GM12878 (cell line): ENCODE measurements around the gene DUSP12. TPM values are rescaled to one million over a fixed set of nuclear protein-coding genes. Genes with fewer than 3 reads are reported as not detected.
A peak's percentile ranks its signal among the peaks of the same experiment; 100 is the strongest.

Experiments used
- CBX3 ChIP-seq: fragments of 200-600 bp; sonication (generic); IDR thresholded peaks from 2 replicates; pipeline ENCODE4 v1.6.1; 2016; ENCODE audit warnings: low read depth, borderline replicate concordance
- CHD1 ChIP-seq: IDR thresholded peaks from 2 replicates; pipeline ENCODE4 v1.6.1; 2012; ENCODE audit warnings: low read depth, low read length, improper control_type of control experiment
- SIN3A ChIP-seq: IDR thresholded peaks from 2 replicates; pipeline ENCODE4 v1.6.1; 2012; ENCODE audit warnings: low read depth, low read length, improper control_type of control experiment
- polyA plus RNA-seq, 11 experiments: library from polyadenylated mRNA; depleted of rRNA in 4 of 11; unstranded in 6 of 11; stranded (reverse) in 5 of 11; fragments of >200 nt; fragmentation: Nextera tagmentation in 4 of 11; fragmentation: Illumina TruSeq in 1 of 11; extraction: Ambion mirVana in 4 of 11; extraction: Trizol in 1 of 11; gene quantifications; 1 replicate in 1 of 11; 2 replicates in 10 of 11; pipeline versions ENCODE4 v1.2.1 to v1.2.3, GENCODE V29; 2011 to 2016; ENCODE audit warnings: inconsistent platforms in 2 of 11, missing spikeins in 2 of 11, low read depth in 1 of 11
- total RNA-seq, 4 experiments: library from RNA; depleted of rRNA in 3 of 4; stranded (reverse); fragments of >200 nt in 3 of 4; fragmentation: Illumina TruSeq in 1 of 4; extraction: Trizol in 1 of 4; gene quantifications; 2 replicates each; pipeline versions ENCODE4 v1.2.1 to v1.2.3, GENCODE V29; 2013 to 2021
- TF ChIP-seq, protein P1 (sequence below): IDR thresholded peaks from 2 replicates; pipeline ENCODE4 v1.6.1; 2012; ENCODE audit warnings: low read depth, low read length, improper control_type of control experiment
- TF ChIP-seq, protein P2 (sequence below): IDR thresholded peaks from 2 replicates; pipeline ENCODE4 v1.6.1; 2011; ENCODE audit warnings: borderline replicate concordance, low read depth, mild to moderate bottlenecking, moderate library complexity, mixed read lengths, low read length; ENCODE audit not compliant: insufficient read depth; ENCODE audit errors: extremely low read length
- TF ChIP-seq, protein P3 (sequence below): fragments of 450-650 bp; IDR thresholded peaks from 2 replicates; pipeline ENCODE4 v1.6.1; 2018; ENCODE audit warnings: borderline replicate concordance, mild to moderate bottlenecking; ENCODE audit not compliant: partially characterized antibody

The DUSP12 gene
- total and polyA plus RNA-seq, 10 of the 15 experiments (the other 5 are each of a cell fraction or from before 2014, with no cell fraction given) = 7.0 to 51.5 (median 35.4) TPM

DNA sequence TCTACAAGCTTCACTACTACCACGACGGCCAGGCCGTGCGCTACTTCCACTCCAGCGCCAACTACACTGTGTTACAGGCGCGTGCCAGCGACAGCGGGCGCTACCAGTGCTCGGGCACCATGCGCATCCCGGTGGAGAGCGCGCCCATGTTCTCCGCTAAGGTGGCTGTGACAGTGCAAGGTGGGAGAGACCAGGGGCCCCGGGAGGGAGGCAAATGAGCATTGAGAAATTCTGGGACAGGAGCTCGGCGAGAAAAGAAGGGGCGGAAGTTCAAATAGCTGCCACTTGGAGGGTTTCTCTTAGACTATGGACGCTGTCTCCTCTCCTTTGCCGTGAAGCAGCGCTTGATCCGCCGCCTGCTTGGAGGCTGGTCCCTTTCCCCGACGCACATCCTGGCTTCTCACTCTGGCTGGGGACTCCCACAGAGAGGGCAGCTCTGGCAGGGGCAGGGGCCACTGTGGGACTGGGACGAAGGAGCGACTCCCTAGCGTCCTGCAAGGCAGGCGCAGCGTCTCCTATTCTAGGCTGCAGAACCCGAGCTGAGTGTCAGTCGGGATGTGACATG is 23.6 kb upstream of the DUSP12 start (continued):
- TF ChIP-seq, protein P1, sequence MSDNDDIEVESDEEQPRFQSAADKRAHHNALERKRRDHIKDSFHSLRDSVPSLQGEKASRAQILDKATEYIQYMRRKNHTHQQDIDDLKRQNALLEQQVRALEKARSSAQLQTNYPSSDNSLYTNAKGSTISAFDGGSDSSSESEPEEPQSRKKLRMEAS = peak; percentile 53; the same call in 1 of the 2 replicates
- TF ChIP-seq, protein P2, sequence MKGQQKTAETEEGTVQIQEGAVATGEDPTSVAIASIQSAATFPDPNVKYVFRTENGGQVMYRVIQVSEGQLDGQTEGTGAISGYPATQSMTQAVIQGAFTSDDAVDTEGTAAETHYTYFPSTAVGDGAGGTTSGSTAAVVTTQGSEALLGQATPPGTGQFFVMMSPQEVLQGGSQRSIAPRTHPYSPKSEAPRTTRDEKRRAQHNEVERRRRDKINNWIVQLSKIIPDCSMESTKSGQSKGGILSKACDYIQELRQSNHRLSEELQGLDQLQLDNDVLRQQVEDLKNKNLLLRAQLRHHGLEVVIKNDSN = no peak
- TF ChIP-seq SIN3A (no peak; the same call in 1 of the 2 replicates), CBX3 (no peak), CHD1 (no peak)
- TF ChIP-seq, protein P3, sequence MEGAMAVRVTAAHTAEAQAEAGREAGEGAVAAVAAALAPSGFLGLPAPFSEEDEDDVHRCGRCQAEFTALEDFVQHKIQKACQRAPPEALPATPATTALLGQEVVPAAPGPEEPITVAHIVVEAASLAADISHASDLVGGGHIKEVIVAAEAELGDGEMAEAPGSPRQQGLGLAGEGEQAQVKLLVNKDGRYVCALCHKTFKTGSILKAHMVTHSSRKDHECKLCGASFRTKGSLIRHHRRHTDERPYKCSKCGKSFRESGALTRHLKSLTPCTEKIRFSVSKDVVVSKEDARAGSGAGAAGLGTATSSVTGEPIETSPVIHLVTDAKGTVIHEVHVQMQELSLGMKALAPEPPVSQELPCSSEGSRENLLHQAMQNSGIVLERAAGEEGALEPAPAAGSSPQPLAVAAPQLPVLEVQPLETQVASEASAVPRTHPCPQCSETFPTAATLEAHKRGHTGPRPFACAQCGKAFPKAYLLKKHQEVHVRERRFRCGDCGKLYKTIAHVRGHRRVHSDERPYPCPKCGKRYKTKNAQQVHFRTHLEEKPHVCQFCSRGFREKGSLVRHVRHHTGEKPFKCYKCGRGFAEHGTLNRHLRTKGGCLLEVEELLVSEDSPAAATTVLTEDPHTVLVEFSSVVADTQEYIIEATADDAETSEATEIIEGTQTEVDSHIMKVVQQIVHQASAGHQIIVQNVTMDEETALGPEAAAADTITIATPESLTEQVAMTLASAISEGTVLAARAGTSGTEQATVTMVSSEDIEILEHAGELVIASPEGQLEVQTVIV = no peak
